Measurements from ENCODE around the gene CLSTN2. TPM values are rescaled to one million over a fixed set of nuclear protein-coding genes. Genes with fewer than 3 reads are reported as not detected.

Gene CLSTN2
- total and polyA plus RNA-seq, 2 of the 13 experiments (the other 11 are each of a cell fraction or from before 2014, with no cell fraction given): not detected

GRCh38 chr3:140273542-140274195, 338.7 kb downstream of the CLSTN2 start (continued):
- TF ChIP-seq TIGD3 (CRISPR knock-in tag; IDR thresholded peaks at IDR 0.05; ENCODE audit: borderline replicate concordance): no peak
- TF ChIP-seq RARA (CRISPR knock-in tag; IDR thresholded peaks at IDR 0.05): no peak
- TF ChIP-seq ERF (CRISPR knock-in tag; IDR thresholded peaks at IDR 0.05): no peak
- no peak for TF ChIP-seq ETV6 (CRISPR knock-in tag; conservative IDR thresholded peaks at IDR 0.05)
- no peak for TF ChIP-seq NCOA2 (CRISPR knock-in tag; IDR thresholded peaks at IDR 0.05)
- TF ChIP-seq ZNF713 (CRISPR knock-in tag; IDR thresholded peaks at IDR 0.05): no peak
- no peak for TF ChIP-seq ZNF605 (CRISPR knock-in tag; IDR thresholded peaks at IDR 0.05)
- no peak for TF ChIP-seq GTF3A (CRISPR knock-in tag; conservative IDR thresholded peaks at IDR 0.05)

- H3K9me3 ChIP-seq (ENCODE audit: low read length): no peaks in the 10 kb centered on the region
- ChIA-PET POLR2A (no interaction called here), CTCF (ENCODE audit: low intra/inter-chr PET ratio, low total read pairs) (no interaction called here)
- no peak overlapping the region for H3K27ac ChIP-seq (ENCODE audit: extremely low read length, insufficient read depth, low read length)
- no peak overlapping the region for H2AFZ ChIP-seq (ENCODE audit: low read length)
- ATAC-seq (no peak), FAIRE-seq (no peak), DNase-seq (ENCODE audit: low spot score) (no peak)
- H3K27me3 ChIP-seq (ENCODE audit: control insufficient read depth in 1 of 2, insufficient read depth in 2 of 2, low read length in 2 of 2): 0 out of 5 replicates have a peak, but pooled peaks cover 0 to 4% of the 10 kb centered on the region in 2 experiments
- H3K4me1 ChIP-seq (ENCODE audit: insufficient read depth, low read length): no peaks in the 10 kb centered on the region
- intact Hi-C loops (cut with micrococcal nuclease; ENCODE audit: unreplicated experiment) (no loop called here), in situ Hi-C loops (cut with HindIII; ENCODE audit: extremely low pct_ligation_motif_present, low pct_unique_long_range_greater_than_20kb) (no loop called here)
- no peaks in the 10 kb centered on the region for H4K20me1 ChIP-seq (ENCODE audit: insufficient read depth, low read length)
- H3K79me2 ChIP-seq (ENCODE audit: insufficient read depth, low read length): no peaks in the 10 kb centered on the region
- no peak overlapping the region for H3K4me2 ChIP-seq (ENCODE audit: low read depth, low read length)
- WGBS (ENCODE audit: low lambda C conversion rate): 0% methylated on average over 5 of the region's 5 CpGs
- no peak for TF ChIP-seq ZNF616 (CRISPR knock-in tag; IDR thresholded peaks at IDR 0.05; ENCODE audit: low read depth)
- no peak for TF ChIP-seq ATRX (CRISPR knock-in tag; IDR thresholded peaks at IDR 0.05; ENCODE audit: borderline replicate concordance)
- no peak for TF ChIP-seq SP5 (CRISPR knock-in tag; IDR thresholded peaks at IDR 0.05; ENCODE audit: borderline replicate concordance, low read depth)
- TF ChIP-seq HIC2 (CRISPR knock-in tag; IDR thresholded peaks at IDR 0.05; ENCODE audit: low read depth): no peak
- no TSS peak for BruUV-seq (replicated peaks)
- no peaks in the 10 kb centered on the region for H3K36me3 ChIP-seq (replicated peaks in 1 of 2; ENCODE audit: control insufficient read depth in 1 of 2, insufficient read depth in 2 of 2, low read length in 2 of 2)
- H3K9ac ChIP-seq (ENCODE audit: insufficient read depth, low read depth, low read length): no peak overlapping the region
- H3K4me3 ChIP-seq (replicated peaks in 1 of 3; ENCODE audit: insufficient read depth in 1 of 3, low read depth in 2 of 3, low read length in 3 of 3): no peak overlapping the region
Observed at GRCh38 chr3:140274429-140274828, 339.4 kb downstream of the CLSTN2 start.
